HT1080 (cell line): ENCODE results near the gene LRIG3. TPM values are rescaled to one million over a fixed set of nuclear protein-coding genes. Genes with fewer than 3 reads are reported as not detected.

ENCODE experiments used
- DNase-seq: peaks from one replicate; pipeline ENCODE4 v3.0.0-alpha.2; 2015; ENCODE audit warnings: low read depth
- total RNA-seq: library from RNA; depleted of rRNA; stranded (reverse); fragments of >200 nt; shearing (Covaris generic); gene quantifications from 2 replicates; pipeline ENCODE4 v1.2.3, GENCODE V29; 2014

Gene LRIG3
- total RNA-seq, 1 experiment from 2014 or later, result 9.5 TPM

GRCh38 chr12:58931518-58931917 is 11.2 kb upstream of the LRIG3 start:
- no peak for DNase-seq

GRCh38 chr12:58930770-58931324 is 10.5 kb upstream of the LRIG3 start:
- DNase-seq, result no peak

GRCh38 chr12:58927120-58927519 is 6.8 kb upstream of the LRIG3 start:
- DNase-seq, result no peak

GRCh38 chr12:58926586-58926985 is 6.3 kb upstream of the LRIG3 start:
- DNase-seq, result no peak

- DNase-seq, result no peak
Observed at GRCh38 chr12:58925751-58926150, 5.4 kb upstream of the LRIG3 start.

- DNase-seq, result no peak
Observed at GRCh38 chr12:58925111-58925611, 4.9 kb upstream of the LRIG3 start.

- DNase-seq, result no peak
Observed at GRCh38 chr12:58924652-58925051, 4.3 kb upstream of the LRIG3 start.

- no peak for DNase-seq
Observed at GRCh38 chr12:58923781-58924180, 3.5 kb upstream of the LRIG3 start.

GRCh38 chr12:58922849-58923248 is 2.5 kb upstream of the LRIG3 start:
- DNase-seq, result no peak

GRCh38 chr12:58920961-58921861 is 907 bp upstream of the LRIG3 start:
- no peak for DNase-seq

GRCh38 chr12:58919231-58920101 is 838 bp downstream of the LRIG3 start:
- DNase-seq, result peak; percentile 52

GRCh38 chr12:58918469-58918844 is 1.8 kb downstream of the LRIG3 start:
- DNase-seq, result no peak

- no peak for DNase-seq
Observed at GRCh38 chr12:58917699-58918468, 2.4 kb downstream of the LRIG3 start.

- DNase-seq, result peak; percentile 21
Observed at GRCh38 chr12:58916921-58917511, 3.3 kb downstream of the LRIG3 start.

- no peak for DNase-seq
Observed at GRCh38 chr12:58916161-58916621, 4.1 kb downstream of the LRIG3 start.

- no peak for DNase-seq
Observed at GRCh38 chr12:58915634-58916033, 4.7 kb downstream of the LRIG3 start.

GRCh38 chr12:58915037-58915436 is 5.3 kb downstream of the LRIG3 start:
- no peak for DNase-seq

- DNase-seq, result no peak
Observed at GRCh38 chr12:58914457-58914856, 5.8 kb downstream of the LRIG3 start.

- DNase-seq, result no peak
Observed at GRCh38 chr12:58907391-58907790, 12.9 kb downstream of the LRIG3 start.

- no peak for DNase-seq
Observed at GRCh38 chr12:58906917-58907316, 13.4 kb downstream of the LRIG3 start.
